H9 (cell line): ENCODE data around the gene NRXN2. TPM values are rescaled to one million over a fixed set of nuclear protein-coding genes. Genes with fewer than 3 reads are reported as not detected.
"Not testable (repeated sequence)": the region's sequence is repeated elsewhere in the genome, so short reads cannot be mapped to it uniquely, and the experiment has no call there.

Experiments
- DNase-seq: peaks from one replicate; pipeline ENCODE4 v3.0.0-alpha.2; 2017
- H2AFZ ChIP-seq: one replicate; pipeline ENCODE4 v1.6.1; 2013; ENCODE audit warnings: mild to moderate bottlenecking, low read length, control low read depth, moderate library complexity
- H2AK5ac ChIP-seq: 2 replicates; pipeline ENCODE4 v1.6.1; 2013; ENCODE audit warnings: low read length, control low read depth, mixed read lengths; ENCODE audit not compliant: insufficient read length
- H2BK120ac ChIP-seq: one replicate; pipeline ENCODE4 v1.6.1; 2013; ENCODE audit warnings: low read depth, mild to moderate bottlenecking, low read length, control low read depth, inconsistent platforms; ENCODE audit not compliant: poor library complexity, severe bottlenecking
- H2BK12ac ChIP-seq: 2 replicates; pipeline ENCODE4 v1.6.1; 2013; ENCODE audit warnings: low read length, control low read depth, mixed read lengths, low read depth; ENCODE audit not compliant: insufficient read length
- H2BK15ac ChIP-seq: 2 replicates; pipeline ENCODE4 v1.6.1; 2013; ENCODE audit warnings: low read depth, low read length, control low read depth
- H2BK20ac ChIP-seq: one replicate; pipeline ENCODE4 v1.6.1; 2013; ENCODE audit warnings: low read depth, mild to moderate bottlenecking, low read length, control low read depth, inconsistent platforms; ENCODE audit not compliant: poor library complexity, severe bottlenecking
- H2BK5ac ChIP-seq: 2 replicates; pipeline ENCODE4 v1.6.1; 2013; ENCODE audit warnings: low read length, control low read depth, mixed read lengths; ENCODE audit not compliant: insufficient read length
- H3K14ac ChIP-seq: 2 replicates; pipeline ENCODE4 v1.6.1; 2013; ENCODE audit warnings: low read length, control low read depth; ENCODE audit not compliant: insufficient read depth
- H3K18ac ChIP-seq: 2 replicates; pipeline ENCODE4 v1.6.1; 2013; ENCODE audit warnings: low read depth, mild to moderate bottlenecking, mixed read lengths, low read length, control low read depth; ENCODE audit not compliant: insufficient read length
- H3K23ac ChIP-seq: 2 replicates; pipeline ENCODE4 v1.6.1; 2013; ENCODE audit warnings: low read length, control low read depth, mixed read lengths, low read depth; ENCODE audit not compliant: insufficient read length
- H3K23me2 ChIP-seq: 2 replicates; pipeline ENCODE4 v1.6.1; 2013; ENCODE audit warnings: low read depth, mild to moderate bottlenecking, mixed read lengths, low read length, control low read depth; ENCODE audit not compliant: insufficient read length, poor library complexity, severe bottlenecking
- H3K27ac ChIP-seq: 2 replicates; pipeline ENCODE4 v1.5.1; 2013; ENCODE audit warnings: low read length, control low read depth, mixed read lengths, low read depth; ENCODE audit not compliant: insufficient read length
- H3K27me3 ChIP-seq: 2 replicates; pipeline ENCODE4 v1.6.1; 2013; ENCODE audit warnings: low read length, control low read depth, inconsistent platforms; ENCODE audit not compliant: insufficient read depth
- H3K4ac ChIP-seq: 2 replicates; pipeline ENCODE4 v1.6.1; 2013; ENCODE audit warnings: low read depth, mild to moderate bottlenecking, control low read depth, inconsistent platforms, low read length, moderate library complexity
- H3K4me1 ChIP-seq: 2 replicates; pipeline ENCODE4 v1.6.1; 2013; ENCODE audit warnings: low read length, control low read depth, inconsistent platforms; ENCODE audit not compliant: insufficient read depth
- H3K4me2 ChIP-seq: 2 replicates; pipeline ENCODE4 v1.6.1; 2013; ENCODE audit warnings: low read length, control low read depth, mixed read lengths; ENCODE audit not compliant: insufficient read length, insufficient read depth
- H3K56ac ChIP-seq: 2 replicates; pipeline ENCODE4 v1.6.1; 2013; ENCODE audit warnings: low read depth, mild to moderate bottlenecking, mixed read lengths, low read length, control low read depth; ENCODE audit not compliant: insufficient read length
- H3K79me1 ChIP-seq: 2 replicates; pipeline ENCODE4 v1.6.1; 2013; ENCODE audit warnings: low read depth, mild to moderate bottlenecking, moderate library complexity, low read length, control low read depth, inconsistent platforms; ENCODE audit not compliant: insufficient read depth, poor library complexity, severe bottlenecking
- H3K79me2 ChIP-seq: 2 replicates; pipeline ENCODE4 v1.6.1; 2013; ENCODE audit warnings: low read length, control low read depth, inconsistent platforms; ENCODE audit not compliant: insufficient read depth
- H3K9ac ChIP-seq: 2 replicates; pipeline ENCODE4 v1.6.1; 2013; ENCODE audit warnings: low read length, control low read depth, mixed read lengths; ENCODE audit not compliant: insufficient read length; ENCODE audit errors: extremely low read depth
- H3K9me3 ChIP-seq: one replicate; pipeline ENCODE4 v1.6.1; 2013; ENCODE audit warnings: low read depth, low read length, inconsistent platforms; ENCODE audit not compliant: control insufficient read depth
- H3T11ph ChIP-seq: one replicate; pipeline ENCODE4 v1.6.1; 2013; ENCODE audit warnings: mild to moderate bottlenecking, low read length, control low read depth, inconsistent platforms
- H4K20me1 ChIP-seq: one replicate; pipeline ENCODE4 v1.6.1; 2013; ENCODE audit not compliant: control insufficient read depth, insufficient read length, insufficient read depth
- H4K5ac ChIP-seq: 2 replicates; pipeline ENCODE4 v1.6.1; 2013; ENCODE audit warnings: low read depth, mild to moderate bottlenecking, mixed read lengths, low read length, control low read depth; ENCODE audit not compliant: insufficient read length
- H4K8ac ChIP-seq: replicated peaks from 2 replicates; pipeline ENCODE4 v1.6.1; 2013; ENCODE audit warnings: low read length, control low read depth, mixed read lengths, low read depth; ENCODE audit not compliant: insufficient read length
- H4K91ac ChIP-seq: 2 replicates; pipeline ENCODE4 v1.6.1; 2013; ENCODE audit warnings: low read depth, mild to moderate bottlenecking, moderate library complexity, mixed read lengths, low read length, control low read depth; ENCODE audit not compliant: insufficient read length
- H3K27ac Mint-ChIP-seq, 3 experiments: 2 replicates in 2 of 3; 3 replicates in 1 of 3; pipeline ENCODE4 v1.8.0; 2020 to 2021; ENCODE audit warnings: mixed read lengths in 3 of 3, mild to moderate bottlenecking in 1 of 3, moderate library complexity in 1 of 3
- H3K27me3 Mint-ChIP-seq: 2 replicates; pipeline ENCODE4 v1.8.0; 2021; ENCODE audit warnings: low read depth, mild to moderate bottlenecking, moderate library complexity, mixed read lengths
- H3K36me3 Mint-ChIP-seq, 3 experiments: 2 replicates in 2 of 3; 3 replicates in 1 of 3; pipeline ENCODE4 v1.8.0; 2020 to 2021; ENCODE audit warnings: low read depth in 3 of 3, mixed read lengths in 3 of 3; ENCODE audit not compliant: insufficient read depth in 1 of 3
- H3K4me1 Mint-ChIP-seq, 2 experiments: 2 replicates each; pipeline ENCODE4 v1.8.0; 2020; ENCODE audit warnings: mixed read lengths in 2 of 2
- H3K4me3 Mint-ChIP-seq, 2 experiments: 2 replicates in 1 of 2; 3 replicates in 1 of 2; pipeline ENCODE4 v1.8.0; 2020 to 2021; ENCODE audit warnings: mild to moderate bottlenecking in 2 of 2, mixed read lengths in 2 of 2, moderate library complexity in 1 of 2
- H3K9me3 Mint-ChIP-seq, 2 experiments: 2 replicates in 1 of 2; 3 replicates in 1 of 2; pipeline ENCODE4 v1.8.0; 2020; ENCODE audit warnings: mild to moderate bottlenecking in 2 of 2, mixed read lengths in 2 of 2, moderate library complexity in 1 of 2
- WGBS: extraction: QIAGEN DNeasy Blood & Tissue Kit; methylation state at CpG from one replicate; pipeline ENCODE4 v1.1.7; 2013; ENCODE audit warnings: missing lambda C conversion rate, low lambda C conversion rate, mixed read lengths; ENCODE audit not compliant: insufficient read length; ENCODE audit errors: extremely low coverage; 5-methylcytosine and 5-hydroxymethylcytosine counted together
- total RNA-seq: library from RNA; stranded (reverse); gene quantifications from 2 replicates; pipeline ENCODE4 v1.2.1, GENCODE V29; 2021
- TF ChIP-seq, protein P1 (sequence below): fragments of 200-600 bp; sonication (generic); conservative IDR thresholded peaks from 3 replicates; pipeline ENCODE4 v1.8.0; 2021; ENCODE audit warnings: antibody characterized with exemption, mild to moderate bottlenecking

NRXN2 gene
- total RNA-seq, 1 experiment from 2014 or later: 3.9 TPM

DNA sequence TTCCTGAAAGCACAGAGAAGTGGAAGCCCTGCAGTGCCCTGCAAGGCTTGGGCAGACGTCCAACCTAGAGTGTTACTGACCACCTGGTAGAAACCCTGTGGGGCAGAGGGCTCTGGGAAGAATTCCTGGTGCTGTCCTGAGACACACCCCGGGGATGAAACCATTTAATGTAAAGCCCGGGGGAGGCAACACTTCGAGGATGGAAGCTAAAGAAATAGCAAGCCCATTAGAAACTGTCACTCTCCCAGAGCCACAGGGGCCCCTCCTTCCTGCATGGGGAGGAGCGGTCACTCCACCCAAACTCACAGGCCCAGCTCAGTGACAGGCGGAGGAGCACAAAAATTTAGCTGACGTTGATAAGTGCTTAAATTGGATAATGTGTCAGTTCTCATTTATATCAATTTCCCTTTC lies 57.6 kb downstream of the NRXN2 start:
- Histone ChIP-seq H3K27me3 (no peaks in the 10 kb centered on the region; the same call in 1 of the 2 replicates), H4K5ac (no peak overlapping the region), H3K23ac (no peak overlapping the region), H3K4me2 (no peak overlapping the region), H3K27ac (no peak overlapping the region), H2BK5ac (no peak overlapping the region), H2AK5ac (no peak overlapping the region), H2BK15ac (no peak overlapping the region), H3K9ac (no peak overlapping the region), H3K14ac (no peak overlapping the region), H3K4ac (no peak overlapping the region), H3K18ac (no peak overlapping the region), H4K8ac (no peak overlapping the region), H2BK20ac (no peak overlapping the region), H3K56ac (no peak overlapping the region), H3T11ph (no peak overlapping the region), H2BK12ac (no peak overlapping the region), H2BK120ac (no peak overlapping the region), H4K20me1 (peaks cover 3% of the 10 kb centered on the region), H4K91ac (no peak overlapping the region), H2AFZ (no peak overlapping the region), H3K9me3 (no peaks in the 10 kb centered on the region), H3K23me2 (no peaks in the 10 kb centered on the region), H3K4me1 (no peaks in the 10 kb centered on the region), H3K79me1 (no peaks in the 10 kb centered on the region), H3K79me2 (no peaks in the 10 kb centered on the region)
- Mint-ChIP-seq H3K36me3 (peaks cover 0 to 8% (median 0%) of the 10 kb centered on the region in 3 experiments; a peak in 4 of 7 replicates), H3K4me3 (no peak overlapping the region), H3K9me3 (no peaks in the 10 kb centered on the region), H3K27ac (no peak overlapping the region), H3K27me3 (peaks cover 30% of the 10 kb centered on the region), H3K4me1 (peaks cover 10 to 15% of the 10 kb centered on the region in 2 experiments)
- WGBS: no CpG with 5 or more reads among the region's 7 CpGs
- no peak for DNase-seq
- TF ChIP-seq, protein P1, sequence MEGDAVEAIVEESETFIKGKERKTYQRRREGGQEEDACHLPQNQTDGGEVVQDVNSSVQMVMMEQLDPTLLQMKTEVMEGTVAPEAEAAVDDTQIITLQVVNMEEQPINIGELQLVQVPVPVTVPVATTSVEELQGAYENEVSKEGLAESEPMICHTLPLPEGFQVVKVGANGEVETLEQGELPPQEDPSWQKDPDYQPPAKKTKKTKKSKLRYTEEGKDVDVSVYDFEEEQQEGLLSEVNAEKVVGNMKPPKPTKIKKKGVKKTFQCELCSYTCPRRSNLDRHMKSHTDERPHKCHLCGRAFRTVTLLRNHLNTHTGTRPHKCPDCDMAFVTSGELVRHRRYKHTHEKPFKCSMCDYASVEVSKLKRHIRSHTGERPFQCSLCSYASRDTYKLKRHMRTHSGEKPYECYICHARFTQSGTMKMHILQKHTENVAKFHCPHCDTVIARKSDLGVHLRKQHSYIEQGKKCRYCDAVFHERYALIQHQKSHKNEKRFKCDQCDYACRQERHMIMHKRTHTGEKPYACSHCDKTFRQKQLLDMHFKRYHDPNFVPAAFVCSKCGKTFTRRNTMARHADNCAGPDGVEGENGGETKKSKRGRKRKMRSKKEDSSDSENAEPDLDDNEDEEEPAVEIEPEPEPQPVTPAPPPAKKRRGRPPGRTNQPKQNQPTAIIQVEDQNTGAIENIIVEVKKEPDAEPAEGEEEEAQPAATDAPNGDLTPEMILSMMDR: no peak

DNA sequence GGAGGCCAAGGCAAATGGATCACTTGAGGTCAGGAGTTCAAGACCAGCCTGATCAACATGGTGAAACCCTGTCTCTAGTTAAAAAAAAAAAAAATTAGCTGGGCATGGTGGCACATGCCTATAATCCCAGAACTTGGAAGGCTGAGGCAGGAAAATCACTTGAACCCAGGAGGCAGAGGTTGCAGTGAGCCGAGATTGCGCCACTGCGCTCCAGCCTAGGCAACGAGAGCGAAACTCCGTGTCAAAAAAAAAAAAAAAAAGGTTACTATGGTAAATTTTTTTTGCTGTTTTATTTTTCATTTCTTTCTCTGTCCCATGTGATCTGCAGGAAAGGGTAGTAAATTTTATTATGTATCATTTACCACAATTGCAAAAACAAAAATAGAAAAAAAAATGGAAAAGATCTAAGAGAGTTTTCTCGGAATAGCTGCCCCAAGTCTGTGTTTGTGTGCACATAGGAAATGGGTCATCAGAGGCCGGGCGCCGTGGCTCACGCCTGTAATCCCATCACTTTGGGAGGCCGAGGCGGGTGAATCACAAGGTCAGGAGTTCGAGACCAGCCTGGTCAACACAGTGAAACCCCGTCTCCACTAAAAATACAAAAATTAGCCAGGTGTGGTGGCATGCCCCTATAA lies 58.6 kb downstream of the NRXN2 start:
- not testable (repeated sequence) for H3K79me2 ChIP-seq, H2AFZ ChIP-seq, H3K4me2 ChIP-seq, H2BK5ac ChIP-seq, H2BK15ac ChIP-seq, H3K9me3 Mint-ChIP-seq, H3K4ac ChIP-seq, H3K14ac ChIP-seq, H2BK20ac ChIP-seq, H3K23ac ChIP-seq, H3K36me3 Mint-ChIP-seq, H4K8ac ChIP-seq, H2AK5ac ChIP-seq, H3K27me3 ChIP-seq, H3K23me2 ChIP-seq, H3K9me3 ChIP-seq, H2BK120ac ChIP-seq, H3K27ac ChIP-seq, H3K79me1 ChIP-seq, H3T11ph ChIP-seq, H3K4me1 ChIP-seq, H4K20me1 ChIP-seq, H3K4me3 Mint-ChIP-seq, DNase-seq, H3K27ac Mint-ChIP-seq, H4K5ac ChIP-seq, H3K18ac ChIP-seq, H3K56ac ChIP-seq, H3K9ac ChIP-seq, H4K91ac ChIP-seq, H2BK12ac ChIP-seq
- WGBS: no CpG with 5 or more reads among the region's 15 CpGs
- Mint-ChIP-seq H3K27me3 (peaks cover 21% of the 10 kb centered on the region), H3K4me1 (peaks cover 10 to 18% of the 10 kb centered on the region in 2 experiments)
